H1 (cell line): ENCODE data around the gene BMERB1. TPM values are rescaled to one million over a fixed set of nuclear protein-coding genes. Genes with fewer than 3 reads are reported as not detected.

Experiments used
- CTCF ChIA-PET: fragments of 300-600 bp; sonication (Branson Sonifier 250); formaldehyde crosslinking; loops from one replicate; lab custom pipeline; 2021; ENCODE audit not compliant: partially characterized antibody; lab: Charles Lee
- POLR2A ChIA-PET: fragments of 300-600 bp; sonication (Branson Sonifier 250); formaldehyde crosslinking; loops from one replicate; lab custom pipeline; 2021; ENCODE audit warnings: inconsistent platforms; ENCODE audit not compliant: partially characterized antibody; lab: Charles Lee
- DNase-seq, 2 experiments: peaks; one replicate each; pipeline versions ENCODE4 v3.0.0 to v3.0.0-alpha.2; 2010 to 2022; ENCODE audit warnings: low spot score in 2 of 2, low read depth in 1 of 2, mixed read lengths in 1 of 2
- FAIRE-seq: peaks from 2 replicates; lab custom pipeline; 2011; peaks lifted over from hg19 to GRCh38; lab: Jason Lieb, UNC
- H2AFZ ChIP-seq: 2 replicates; pipeline ENCODE4 v1.8.1; 2012; ENCODE audit warnings: low read length, inconsistent platforms
- H2AK5ac ChIP-seq: 2 replicates; pipeline ENCODE4 v1.6.1; 2013; ENCODE audit warnings: low read depth, low read length
- H2BK120ac ChIP-seq: replicated peaks from 2 replicates; pipeline ENCODE3; 2013; ENCODE audit warnings: low read depth, low read length, inconsistent platforms
- H2BK12ac ChIP-seq: 2 replicates; pipeline ENCODE4 v1.6.1; 2013; ENCODE audit warnings: low read depth, low read length
- H2BK15ac ChIP-seq: 2 replicates; pipeline ENCODE4 v1.6.1; 2013; ENCODE audit warnings: low read length
- H2BK20ac ChIP-seq: 2 replicates; pipeline ENCODE4 v1.6.1; 2013; ENCODE audit warnings: low read length
- H2BK5ac ChIP-seq: 2 replicates; pipeline ENCODE4 v1.6.1; 2013; ENCODE audit warnings: low read depth, low read length
- H3K14ac ChIP-seq: 2 replicates; pipeline ENCODE4 v1.6.1; 2013; ENCODE audit warnings: inconsistent platforms; ENCODE audit not compliant: insufficient read length
- H3K18ac ChIP-seq: 2 replicates; pipeline ENCODE4 v1.6.1; 2013; ENCODE audit warnings: low read length; ENCODE audit errors: extremely low read depth
- H3K23ac ChIP-seq: 2 replicates; pipeline ENCODE4 v1.6.1; 2013; ENCODE audit warnings: inconsistent platforms; ENCODE audit not compliant: insufficient read length
- H3K23me2 ChIP-seq: 2 replicates; pipeline ENCODE4 v1.6.1; 2013; ENCODE audit warnings: low read depth, low read length
- H3K27ac ChIP-seq: 2 replicates; pipeline ENCODE4 v1.6.1; 2011; ENCODE audit warnings: low read depth, low read length, inconsistent platforms
- H3K27me3 ChIP-seq, 4 experiments: replicated peaks in 1 of 4; 1 replicate in 1 of 4; 2 replicates in 3 of 4; pipeline versions ENCODE4 v1.6.1 to v1.8.1; 2011 to 2013; ENCODE audit warnings: low read length in 3 of 4, mild to moderate bottlenecking in 3 of 4, inconsistent platforms in 2 of 4, mixed read lengths in 2 of 4, moderate library complexity in 1 of 4; ENCODE audit not compliant: control insufficient read depth in 3 of 4, insufficient read depth in 3 of 4; ENCODE audit errors: extremely low read depth in 1 of 4
- H3K36me3 ChIP-seq, 4 experiments: 2 replicates each; pipeline versions ENCODE4 v1.6.1 to v1.8.1; 2011 to 2013; ENCODE audit warnings: mild to moderate bottlenecking in 4 of 4, low read length in 3 of 4, moderate library complexity in 2 of 4, control low read depth in 1 of 4, inconsistent platforms in 1 of 4; ENCODE audit not compliant: insufficient read depth in 4 of 4, control insufficient read depth in 2 of 4
- H3K4ac ChIP-seq: replicated peaks from 2 replicates; pipeline ENCODE3; 2013; ENCODE audit warnings: low read length, low read depth, mixed read lengths, inconsistent platforms; ENCODE audit not compliant: insufficient read length
- H3K4me1 ChIP-seq, 4 experiments: replicated peaks in 1 of 4; 1 replicate in 1 of 4; 2 replicates in 3 of 4; pipeline versions ENCODE4 v1.6.1 to v1.8.1; 2011 to 2013; ENCODE audit warnings: low read length in 3 of 4, inconsistent platforms in 2 of 4, mixed read lengths in 1 of 4; ENCODE audit not compliant: insufficient read depth in 4 of 4, control insufficient read depth in 3 of 4
- H3K4me2 ChIP-seq, 2 experiments: 2 replicates each; pipeline versions ENCODE4 v1.6.1 to v1.8.1; 2011 to 2013; ENCODE audit warnings: low read depth in 2 of 2, low read length in 2 of 2, control low read depth in 1 of 2, inconsistent platforms in 1 of 2, mild to moderate bottlenecking in 1 of 2; ENCODE audit not compliant: insufficient read depth in 1 of 2
- H3K4me3 ChIP-seq, 4 experiments: fragments of 200-600, 300-600 bp in 1 of 4; sonication (generic), shearing (Covaris generic), sonication (Bioruptor Twin) in 1 of 4; 2 replicates each; pipeline versions ENCODE4 v1.5.1 to v1.8.1; 2011 to 2016; ENCODE audit warnings: low read length in 4 of 4, low read depth in 3 of 4, control low read depth in 2 of 4, inconsistent platforms in 2 of 4, mild to moderate bottlenecking in 2 of 4, mixed read lengths in 1 of 4, moderate library complexity in 1 of 4; ENCODE audit not compliant: insufficient read depth in 2 of 4; ENCODE audit errors: extremely low read depth in 1 of 4
- H3K56ac ChIP-seq: replicated peaks from 2 replicates; pipeline ENCODE3; 2013; ENCODE audit warnings: low read depth, mild to moderate bottlenecking, mixed read lengths, low read length, inconsistent platforms; ENCODE audit not compliant: insufficient read length
- H3K79me1 ChIP-seq: 2 replicates; pipeline ENCODE4 v1.6.1; 2013; ENCODE audit warnings: low read depth, low read length, control low read depth
- H3K79me2 ChIP-seq, 2 experiments: 2 replicates each; pipeline versions ENCODE4 v1.6.1 to v1.8.1; 2012 to 2013; ENCODE audit warnings: low read length in 2 of 2, mild to moderate bottlenecking in 2 of 2, inconsistent platforms in 1 of 2; ENCODE audit not compliant: insufficient read depth in 2 of 2, control insufficient read depth in 1 of 2
- H3K9ac ChIP-seq, 4 experiments: replicated peaks in 1 of 4; 1 replicate in 1 of 4; 2 replicates in 3 of 4; pipeline versions ENCODE4 v1.6.1 to v1.8.1; 2011 to 2013; ENCODE audit warnings: low read depth in 3 of 4, low read length in 3 of 4, control low read depth in 2 of 4, mild to moderate bottlenecking in 2 of 4, moderate library complexity in 2 of 4, inconsistent platforms in 1 of 4; ENCODE audit errors: extremely low read depth in 1 of 4
- H3K9me3 ChIP-seq, 2 experiments: 2 replicates each; pipeline versions ENCODE4 v1.6.1 to v1.8.1; 2012 to 2013; ENCODE audit warnings: mild to moderate bottlenecking in 2 of 2, moderate library complexity in 2 of 2, control low read depth in 1 of 2, inconsistent platforms in 1 of 2, low read depth in 1 of 2, low read length in 1 of 2, mixed read lengths in 1 of 2; ENCODE audit not compliant: insufficient read depth in 2 of 2
- H4K20me1 ChIP-seq, 2 experiments: replicated peaks in 1 of 2; 2 replicates each; pipeline versions ENCODE3 to v1.8.1; 2011 to 2013; ENCODE audit warnings: inconsistent platforms in 2 of 2, low read length in 2 of 2, mild to moderate bottlenecking in 1 of 2; ENCODE audit not compliant: insufficient read depth in 2 of 2, control insufficient read depth in 1 of 2
- H4K5ac ChIP-seq: 2 replicates; pipeline ENCODE4 v1.6.1; 2013; ENCODE audit warnings: low read length, low read depth, mixed read lengths, inconsistent platforms; ENCODE audit not compliant: insufficient read length
- H4K8ac ChIP-seq: 2 replicates; pipeline ENCODE4 v1.8.0; 2013; ENCODE audit warnings: mild to moderate bottlenecking, moderate library complexity, low read length, inconsistent platforms; ENCODE audit not compliant: insufficient read depth; ENCODE audit errors: extremely low read depth
- H4K91ac ChIP-seq: replicated peaks from 2 replicates; pipeline ENCODE3; 2013; ENCODE audit warnings: low read length, mixed read lengths, inconsistent platforms; ENCODE audit not compliant: insufficient read length
- BCL11A ChIP-seq, 2 experiments: IDR thresholded peaks; one replicate each; pipeline ENCODE4 v1.6.1; 2011; ENCODE audit warnings: low read depth in 2 of 2, low read length in 2 of 2, mild to moderate bottlenecking in 2 of 2
- CTCF ChIP-seq, 3 experiments: IDR thresholded peaks; 1 replicate in 2 of 3; 2 replicates in 1 of 3; pipeline versions ENCODE4 v1.5.1 to v1.6.1; 2011; ENCODE audit warnings: low read length in 3 of 3, mild to moderate bottlenecking in 3 of 3, inconsistent platforms in 2 of 3, low read depth in 1 of 3, moderate library complexity in 1 of 3; ENCODE audit not compliant: insufficient read depth in 1 of 3; ENCODE audit errors: control extremely low read depth in 1 of 3
- E2F6 ChIP-seq: IDR thresholded peaks from 2 replicates; pipeline ENCODE4 v1.6.1; 2012; ENCODE audit warnings: inconsistent platforms
- EGR1 ChIP-seq: IDR thresholded peaks from 2 replicates; pipeline ENCODE4 v1.6.1; 2011; ENCODE audit warnings: low read depth, low read length, borderline replicate concordance
- GTF2F1 ChIP-seq: IDR thresholded peaks from 2 replicates; pipeline ENCODE4 v1.6.1; 2012; ENCODE audit warnings: low read depth, low read length, improper control_type of control experiment, borderline replicate concordance
- JUN ChIP-seq: IDR thresholded peaks from 2 replicates; pipeline ENCODE4 v1.6.1; 2011; ENCODE audit warnings: low read depth, mild to moderate bottlenecking, improper control_type of control experiment, low read length
- MAX ChIP-seq: IDR thresholded peaks from 2 replicates; pipeline ENCODE4 v1.6.1; 2012; ENCODE audit warnings: inconsistent platforms
- NRF1 ChIP-seq: IDR thresholded peaks from 2 replicates; pipeline ENCODE4 v1.6.1; 2011; ENCODE audit warnings: mild to moderate bottlenecking, low read depth, low read length, improper control_type of control experiment
- RFX5 ChIP-seq: IDR thresholded peaks from 2 replicates; pipeline ENCODE4 v1.6.1; 2011; ENCODE audit warnings: low read depth, low read length, improper control_type of control experiment, borderline replicate concordance
- RXRA ChIP-seq: IDR thresholded peaks from 2 replicates; pipeline ENCODE4 v1.6.1; 2011; ENCODE audit warnings: low read depth, mild to moderate bottlenecking, low read length, moderate library complexity; ENCODE audit not compliant: insufficient read depth
- SAP30 ChIP-seq: fragments of 300-600 bp; sonication (generic); IDR thresholded peaks from 2 replicates; pipeline ENCODE4 v1.7.1; 2012; ENCODE audit warnings: low read length, moderate library complexity, mild to moderate bottlenecking, inconsistent platforms; ENCODE audit not compliant: insufficient read depth, insufficient replicate concordance
- WGBS, 2 experiments: shearing (Covaris generic) in 1 of 2; methylation state at CpG; one replicate each; pipeline versions ENCODE4 v1.1.6 to v1.1.7; 2013 to 2015; ENCODE audit warnings: low lambda C conversion rate in 2 of 2, mixed read lengths in 2 of 2, inconsistent platforms in 1 of 2, low coverage in 1 of 2, missing lambda C conversion rate in 1 of 2; ENCODE audit not compliant: insufficient replicate concordance in 2 of 2, insufficient coverage in 1 of 2, insufficient read length in 1 of 2; ENCODE audit errors: extremely low coverage in 1 of 2, missing lambda C conversion rate in 1 of 2; 5-methylcytosine and 5-hydroxymethylcytosine counted together
- polyA plus RNA-seq, 7 experiments: library from polyadenylated mRNA; depleted of rRNA in 3 of 7; stranded (reverse) in 5 of 7; unstranded in 2 of 7; fragments of >200 nt in 5 of 7; fragments of 200-250 nt in 2 of 7; gene quantifications; 1 replicate in 5 of 7; 2 replicates in 1 of 7; 4 replicates in 1 of 7; pipeline versions ENCODE4 v1.2.1 to v1.2.3, GENCODE V29; 2011 to 2013; ENCODE audit warnings: missing spikeins in 2 of 7, mixed read lengths in 2 of 7
- total RNA-seq: library from RNA; stranded (reverse); fragmentation: NEBNext Ultra II Directional; extraction: Animal tissue kit (Norgen Biotek cat#: 25700); gene quantifications from 2 replicates; pipeline ENCODE4 v1.2.1, GENCODE V29; 2021

Gene BMERB1
- total and polyA plus RNA-seq, 2 of the 8 experiments (the other 6 are each of a cell fraction or from before 2014, with no cell fraction given), result 23.5 to 27.1 TPM

GRCh38 chr16:15609286-15609649 lies 174.9 kb downstream of the BMERB1 start:
- Histone ChIP-seq H2BK5ac (no peak overlapping the region), H3K79me1 (no peaks in the 10 kb centered on the region), H2BK120ac (no peak overlapping the region), H3K56ac (no peak overlapping the region), H3K9me3 (no peaks in the 10 kb centered on the region), H3K23ac (no peak overlapping the region), H4K5ac (no peak overlapping the region), H3K27ac (no peak overlapping the region), H2AFZ (no peak overlapping the region), H3K9ac (no peak overlapping the region), H4K8ac (no peak overlapping the region), H3K27me3 (no peaks in the 10 kb centered on the region), H3K4me1 (no peaks in the 10 kb centered on the region), H3K14ac (no peak overlapping the region), H3K18ac (no peak overlapping the region), H3K36me3 (peaks cover 12 to 41% (median 32%) of the 10 kb centered on the region in 4 experiments), H2AK5ac (no peak overlapping the region), H4K91ac (no peak overlapping the region), H3K4ac (no peak overlapping the region), H2BK12ac (no peak overlapping the region), H2BK20ac (no peak overlapping the region), H3K23me2 (no peaks in the 10 kb centered on the region), H3K79me2 (no peaks in the 10 kb centered on the region), H2BK15ac (no peak overlapping the region), H4K20me1 (peaks cover 2 to 4% of the 10 kb centered on the region in 2 experiments), H3K4me2 (no peak overlapping the region), H3K4me3 (no peak overlapping the region)
- FAIRE-seq, result no peak
- ChIA-PET POLR2A (no interaction called here), CTCF (no interaction called here)
- no peak for DNase-seq
- 93% methylated on average over 6 of the region's 6 CpGs; no CpG with 5 or more reads in 1 of the 2 experiments for WGBS, 2 experiments
- TF ChIP-seq GTF2F1, result no peak
- TF ChIP-seq SAP30, result no peak
- TF ChIP-seq CTCF (IDR thresholded peaks at IDR 0.05; ENCODE audit: control extremely low read depth in 1 of 3, insufficient read depth in 1 of 3, low read depth in 1 of 3, low read length in 3 of 3), result no peak
- no peak for TF ChIP-seq EGR1
- no peak for TF ChIP-seq NRF1
- TF ChIP-seq MAX, result no peak
- no peak for TF ChIP-seq JUN
- TF ChIP-seq E2F6, result no peak
- TF ChIP-seq RXRA, result no peak
- TF ChIP-seq RFX5, result no peak
- no peak for TF ChIP-seq BCL11A (IDR thresholded peaks at IDR 0.05; ENCODE audit: low read depth in 2 of 2, low read length in 2 of 2)
